ENCODE results near the gene PASK.

DNA sequence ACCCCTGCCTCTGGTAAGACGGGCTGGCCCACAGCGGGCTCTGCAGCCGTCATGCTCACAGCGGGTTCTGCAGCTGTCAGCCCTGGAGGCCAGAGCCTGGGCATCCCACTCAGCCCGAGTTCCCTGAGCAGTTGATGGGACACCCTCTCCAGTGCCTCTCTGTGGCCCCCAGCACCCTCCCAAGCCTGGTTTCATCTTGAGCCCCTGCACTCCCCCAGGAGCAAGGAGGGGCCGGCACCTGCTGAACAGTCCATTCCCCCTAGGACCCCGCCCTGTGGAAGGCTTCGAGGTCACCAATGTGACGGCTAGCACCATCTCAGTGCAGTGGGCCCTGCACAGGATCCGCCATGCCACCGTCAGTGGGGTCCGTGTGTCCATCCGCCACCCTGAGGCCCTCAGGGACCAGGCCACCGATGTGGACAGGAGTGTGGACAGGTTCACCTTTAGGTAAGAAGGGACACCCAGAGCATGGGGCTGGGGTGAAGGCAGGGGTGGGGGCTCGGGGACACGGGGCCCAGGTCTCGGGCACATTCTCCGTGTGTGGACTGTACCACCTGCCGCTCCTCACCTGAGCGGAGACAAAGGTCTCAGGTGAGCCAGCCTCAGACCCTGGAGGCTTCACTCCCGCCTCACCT lies 81.7 kb downstream of the PASK start:
- no peak for TF ChIP-seq CTCF (IDR thresholded peaks at IDR 0.05 in 8 of 11, conservative IDR thresholded peaks at IDR 0.05 in 3 of 11)
- TF ChIP-seq POLR2AphosphoS5 (IDR thresholded peaks at IDR 0.05), result no peak

Data from spleen (tissue), 7 donors.